ENCODE measurements around the gene CD300LG. TPM values are rescaled to one million over a fixed set of nuclear protein-coding genes. Genes with fewer than 3 reads are reported as not detected.
A peak's percentile ranks its signal among the peaks of the same experiment; 100 is the strongest.

Gene CD300LG
- total RNA-seq, 1 donor from 2014 or later: 5.4 TPM

GRCh38 chr17:43897831-43898230 lies 50.9 kb downstream of the CD300LG start:
- H3K4me1 Mint-ChIP-seq (ENCODE audit: unreplicated experiment): peaks cover 4% of the 10 kb centered on the region

DNA sequence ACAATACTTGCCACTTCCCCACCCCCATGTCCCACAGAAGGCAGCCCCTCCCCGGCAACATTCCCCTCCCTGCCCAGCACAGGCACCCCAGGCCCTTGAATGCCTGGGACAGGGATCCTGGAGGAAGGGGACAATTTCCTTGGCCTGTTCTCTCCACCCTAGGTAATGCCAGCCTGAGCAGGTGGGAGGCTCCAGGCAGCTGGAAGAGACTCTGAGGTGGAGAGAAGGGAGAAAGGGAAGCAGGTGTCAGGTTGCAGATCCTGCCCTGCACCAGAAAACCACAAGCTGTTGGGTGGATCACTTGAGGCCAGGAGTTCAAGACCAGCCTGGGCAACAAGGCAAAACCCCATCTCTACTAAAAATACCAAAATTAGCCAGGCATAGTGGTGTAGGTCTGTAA lies 51.5 kb downstream of the CD300LG start:
- H3K27me3 Mint-ChIP-seq (ENCODE audit: unreplicated experiment): peaks cover 2% of the 10 kb centered on the region
- no peaks in the 10 kb centered on the region for H3K9me3 Mint-ChIP-seq (ENCODE audit: unreplicated experiment)
- no peak for DNase-seq (ENCODE audit: low spot score)
- H3K27ac Mint-ChIP-seq (ENCODE audit: unreplicated experiment): no peak overlapping the region
- no peak overlapping the region for H3K4me3 Mint-ChIP-seq (ENCODE audit: unreplicated experiment)
- TF ChIP-seq CTCF (IDR thresholded peaks at IDR 0.05; ENCODE audit: unreplicated experiment): no peak
- H3K4me1 Mint-ChIP-seq (ENCODE audit: unreplicated experiment): peaks cover 4% of the 10 kb centered on the region
- peaks cover 3% of the 10 kb centered on the region for H3K36me3 Mint-ChIP-seq (ENCODE audit: low read depth, unreplicated experiment)

More at GRCh38 chr17:43897831-43898230, 50.9 kb downstream of the CD300LG start:
- H3K27ac Mint-ChIP-seq (ENCODE audit: unreplicated experiment): no peak overlapping the region
- peaks cover 2% of the 10 kb centered on the region for H3K27me3 Mint-ChIP-seq (ENCODE audit: unreplicated experiment)
- no peak for TF ChIP-seq CTCF (IDR thresholded peaks at IDR 0.05; ENCODE audit: unreplicated experiment)
- no peak overlapping the region for H3K4me3 Mint-ChIP-seq (ENCODE audit: unreplicated experiment)
- no peak for DNase-seq (ENCODE audit: low spot score)
- H3K36me3 Mint-ChIP-seq (ENCODE audit: low read depth, unreplicated experiment): peaks cover 3% of the 10 kb centered on the region
- no peaks in the 10 kb centered on the region for H3K9me3 Mint-ChIP-seq (ENCODE audit: unreplicated experiment)

DNA sequence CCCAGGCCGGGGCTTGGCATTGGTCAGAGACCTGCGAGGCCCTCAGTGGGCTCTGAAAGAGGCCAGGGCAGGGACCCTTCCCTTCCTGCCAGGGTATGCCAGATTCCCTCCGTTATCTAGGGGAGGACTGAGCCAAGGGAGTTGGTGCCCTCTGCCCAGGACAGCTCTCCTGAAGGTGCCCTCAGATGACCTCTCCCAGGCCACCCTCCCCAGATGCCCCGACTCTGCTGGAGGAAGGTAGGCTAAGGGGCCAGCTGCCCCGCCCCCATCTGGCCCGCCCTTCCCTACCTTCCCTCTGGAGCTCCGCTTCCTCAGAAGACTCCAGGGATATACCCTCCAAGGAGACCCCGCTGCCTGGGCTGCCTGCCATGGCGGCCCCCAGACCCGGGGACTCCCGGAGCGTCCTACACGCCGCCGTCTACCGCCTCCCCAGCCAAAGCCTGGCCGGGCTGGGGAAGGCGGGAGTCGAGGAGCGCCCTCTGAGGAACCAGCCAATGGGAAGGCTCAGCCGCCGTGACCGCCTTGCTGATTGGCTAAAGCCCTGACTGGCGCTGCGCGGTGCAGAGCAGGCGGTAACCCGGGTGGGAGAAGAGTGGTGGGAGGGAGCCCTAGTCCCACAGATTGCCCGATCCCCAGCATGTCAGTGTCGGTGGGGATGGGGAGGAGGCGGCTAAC lies 53.3 kb downstream of the CD300LG start:
- Mint-ChIP-seq H3K27me3 (ENCODE audit: unreplicated experiment) (peaks cover 5% of the 10 kb centered on the region), H3K27ac (ENCODE audit: unreplicated experiment) (no peak overlapping the region), H3K4me1 (ENCODE audit: unreplicated experiment) (peaks cover 4% of the 10 kb centered on the region), H3K9me3 (ENCODE audit: unreplicated experiment) (no peaks in the 10 kb centered on the region), H3K36me3 (ENCODE audit: low read depth, unreplicated experiment) (peaks cover 3% of the 10 kb centered on the region), H3K4me3 (ENCODE audit: unreplicated experiment) (peak overlapping the region; percentile 83)
- DNase-seq (ENCODE audit: low spot score): peak; percentile 88
- no peak for TF ChIP-seq CTCF (IDR thresholded peaks at IDR 0.05; ENCODE audit: unreplicated experiment)

DNA sequence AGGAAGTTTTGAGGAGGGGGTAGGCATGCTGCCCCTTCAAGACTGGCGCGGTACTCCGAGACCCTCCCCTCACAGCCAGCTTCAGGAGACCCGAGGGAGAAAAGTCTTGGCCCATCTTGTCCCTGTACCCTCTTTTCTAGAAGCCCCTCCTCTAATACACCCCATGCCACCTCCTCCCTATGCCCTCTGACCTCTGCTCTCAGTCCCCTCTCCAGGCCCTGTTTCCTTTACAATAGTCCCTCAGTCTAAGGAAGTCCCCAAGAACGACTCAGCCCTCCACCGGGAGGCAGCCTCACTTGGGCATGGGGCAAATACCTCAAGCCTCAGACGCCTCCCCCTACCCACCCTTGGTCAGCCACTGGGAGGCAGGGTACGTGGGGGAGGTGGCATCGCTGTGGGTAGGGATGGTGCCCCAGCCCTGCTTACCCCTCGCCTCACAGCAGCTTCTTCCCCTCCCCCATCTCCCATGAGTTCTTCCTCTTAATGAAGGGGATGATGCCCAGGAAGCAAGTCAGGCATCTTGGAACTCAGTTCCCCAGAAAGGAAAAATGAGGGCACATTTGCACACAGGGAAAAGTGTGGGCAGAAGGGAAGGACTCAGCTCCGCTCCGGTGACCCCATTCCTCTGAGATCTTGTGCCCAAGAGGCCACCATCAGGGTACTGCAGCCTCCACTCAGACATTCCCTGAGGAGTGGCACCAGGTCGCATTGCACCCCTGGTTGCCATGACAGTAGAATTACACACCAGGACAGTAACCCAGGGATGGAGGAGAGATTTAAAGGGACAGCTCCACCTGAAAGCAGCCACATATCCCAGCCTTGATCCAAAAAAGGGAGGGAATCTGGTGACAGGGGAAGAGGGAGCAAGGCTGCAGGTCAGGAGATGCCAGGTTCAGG lies 54.1 kb downstream of the CD300LG start:
- Mint-ChIP-seq H3K4me3 (ENCODE audit: unreplicated experiment) (peak overlapping the region; percentile 83), H3K36me3 (ENCODE audit: low read depth, unreplicated experiment) (peaks cover 3% of the 10 kb centered on the region), H3K4me1 (ENCODE audit: unreplicated experiment) (peaks cover 4% of the 10 kb centered on the region), H3K27me3 (ENCODE audit: unreplicated experiment) (peaks cover 5% of the 10 kb centered on the region), H3K9me3 (ENCODE audit: unreplicated experiment) (no peaks in the 10 kb centered on the region), H3K27ac (ENCODE audit: unreplicated experiment) (peak overlapping the region; percentile 18)
- TF ChIP-seq CTCF (IDR thresholded peaks at IDR 0.05; ENCODE audit: unreplicated experiment): no peak
- DNase-seq (ENCODE audit: low spot score): no peak

Measured in endothelial cell (in vitro differentiated cells).